HepG2 (cell line): ENCODE data around the gene ZNF821. TPM values are rescaled to one million over a fixed set of nuclear protein-coding genes. Genes with fewer than 3 reads are reported as not detected.

ENCODE experiments used
- CBX1 ChIP-seq: IDR thresholded peaks from one replicate; pipeline ENCODE4 v1.6.1; 2016; ENCODE audit warnings: antibody characterized with exemption, low read depth
- DPF2 ChIP-seq: sonication (generic); formaldehyde crosslinking; IDR thresholded peaks from 2 replicates; pipeline ENCODE4 v1.4.0; 2020; ENCODE audit warnings: mild to moderate bottlenecking, low read depth, missing genetic modification reagents, borderline replicate concordance
- FOXA1 ChIP-seq, 2 experiments: fragments of 450-650 bp in 1 of 2; sonication (generic) in 1 of 2; formaldehyde crosslinking in 1 of 2; IDR thresholded peaks; 2 replicates each; pipeline versions ENCODE4 v1.4.0 to v1.6.1; 2016 to 2020; ENCODE audit warnings: missing genetic modification reagents in 1 of 2
- HNF4G ChIP-seq, 2 experiments: sonication (generic) in 1 of 2; formaldehyde crosslinking in 1 of 2; IDR thresholded peaks; 2 replicates each; pipeline versions ENCODE4 v1.4.0 to v1.6.1; 2011 to 2020; ENCODE audit warnings: borderline replicate concordance in 2 of 2, low read depth in 2 of 2, mild to moderate bottlenecking in 2 of 2, low read length in 1 of 2, missing genetic modification reagents in 1 of 2, moderate library complexity in 1 of 2
- KDM6A ChIP-seq: IDR thresholded peaks from 2 replicates; pipeline ENCODE4 v1.6.1; 2016; ENCODE audit warnings: low read depth
- MBNL3 ChIP-seq: fragments of 250-450 bp; sonication (Bioruptor Pico); conservative IDR thresholded peaks from 2 replicates; pipeline ENCODE4 v1.8.0; 2022; ENCODE audit warnings: mild to moderate bottlenecking, inconsistent platforms
- MTA1 ChIP-seq: sonication (generic); formaldehyde crosslinking; IDR thresholded peaks from 2 replicates; pipeline ENCODE4 v1.4.0; 2020; ENCODE audit warnings: missing genetic modification reagents, mild to moderate bottlenecking, borderline replicate concordance
- MTA3 ChIP-seq: sonication (generic); formaldehyde crosslinking; IDR thresholded peaks from 2 replicates; pipeline ENCODE4 v1.4.0; 2020; ENCODE audit warnings: missing genetic modification reagents
- NFYB ChIP-seq: sonication (generic); formaldehyde crosslinking; IDR thresholded peaks from 2 replicates; pipeline ENCODE4 v1.4.0; 2020; ENCODE audit warnings: missing genetic modification reagents
- PAX8 ChIP-seq: sonication (generic); formaldehyde crosslinking; IDR thresholded peaks from 2 replicates; pipeline ENCODE4 v1.8.0; 2022; ENCODE audit warnings: mild to moderate bottlenecking, missing genetic modification reagents, borderline replicate concordance
- PCBP2 ChIP-seq: fragments of 200-400 bp; formaldehyde crosslinking; optimal IDR thresholded peaks from 2 replicates; pipeline ENCODE3; 2018; ENCODE audit warnings: low read length, low read depth; ENCODE audit not compliant: poor library complexity, severe bottlenecking
- STAT5B ChIP-seq: sonication (generic); formaldehyde crosslinking; IDR thresholded peaks from 2 replicates; pipeline ENCODE4 v1.4.0; 2020; ENCODE audit warnings: missing genetic modification reagents
- ZNF383 ChIP-seq: sonication (generic); formaldehyde crosslinking; IDR thresholded peaks from 2 replicates; pipeline ENCODE4 v1.4.0; 2020; ENCODE audit warnings: missing genetic modification reagents, mild to moderate bottlenecking, borderline replicate concordance
- ZNF546 ChIP-seq: sonication (generic); formaldehyde crosslinking; conservative IDR thresholded peaks from 2 replicates; pipeline ENCODE4 v1.8.1; 2023; ENCODE audit warnings: mild to moderate bottlenecking, missing genetic modification reagents
- polyA plus RNA-seq, 8 experiments: library from polyadenylated mRNA; depleted of rRNA in 3 of 8; stranded (reverse) in 7 of 8; unstranded in 1 of 8; fragments of >200 nt; fragmentation: Illumina TruSeq in 4 of 8; extraction: Trizol in 4 of 8; gene quantifications; 2 replicates each; pipeline versions ENCODE4 v1.2.1 to v1.2.3, GENCODE V29; 2011 to 2016; ENCODE audit warnings: low read depth in 4 of 8, missing spikeins in 1 of 8, mixed read lengths in 1 of 8; ENCODE audit not compliant: insufficient read depth in 1 of 8
- total RNA-seq, 5 experiments: library from RNA; depleted of rRNA; stranded (reverse); fragments of >200 nt; fragmentation: Illumina TruSeq; extraction: Trizol; gene quantifications; 2 replicates each; pipeline ENCODE4 v1.2.3, GENCODE V29; 2016; ENCODE audit warnings: low read depth in 1 of 5
- TF ChIP-seq, protein P1 (sequence below): IDR thresholded peaks from 2 replicates; pipeline ENCODE4 v1.4.0; 2020; ENCODE audit warnings: mild to moderate bottlenecking, missing genetic modification reagents
- TF ChIP-seq, protein P2 (sequence below): IDR thresholded peaks from 2 replicates; pipeline ENCODE4 v1.6.1; 2012; ENCODE audit warnings: low read length, improper control_type of control experiment
- TF ChIP-seq, protein P3 (sequence below): sonication (generic); formaldehyde crosslinking; IDR thresholded peaks from 2 replicates; pipeline ENCODE4 v1.9.0; 2022; ENCODE audit warnings: missing genetic modification reagents, mild to moderate bottlenecking, borderline replicate concordance
- TF ChIP-seq, protein P4 (sequence below): sonication (generic); formaldehyde crosslinking; IDR thresholded peaks from 2 replicates; pipeline ENCODE4 v1.8.0; 2022; ENCODE audit warnings: mild to moderate bottlenecking, missing genetic modification reagents, moderate library complexity

Gene ZNF821
- total and polyA plus RNA-seq, 2 of the 13 experiments (the other 11 are each of a cell fraction or from before 2014, with no cell fraction given) = 7.0 to 9.1 TPM

DNA sequence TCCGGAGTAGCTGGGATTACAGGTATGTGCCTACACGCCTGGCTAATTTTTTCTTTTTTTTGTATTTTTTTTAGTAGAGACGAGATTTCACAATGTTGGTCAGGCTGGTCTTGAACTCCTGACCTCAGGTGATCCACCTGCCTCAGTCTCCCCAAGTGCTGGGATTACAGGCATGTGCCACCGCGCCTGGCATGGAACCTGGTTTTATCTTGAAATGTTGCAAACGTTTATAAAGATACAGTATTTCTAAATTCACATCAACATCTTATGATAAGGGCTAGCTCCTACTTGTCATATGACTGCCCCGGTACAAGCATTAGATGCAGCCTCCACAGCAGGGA, 9.9 kb upstream of the ZNF821 start (continued):
- TF ChIP-seq MTA3 (CRISPR knock-in tag) (no peak), ZNF383 (CRISPR knock-in tag) (0 out of 2 replicates have a peak, but pooled peaks have one; percentile 1), PCBP2 (no peak), KDM6A (CRISPR knock-in tag) (no peak), FOXA1 (IDR thresholded peaks at IDR 0.05) (no peak), FOXA1 (CRISPR knock-in tag; IDR thresholded peaks at IDR 0.05) (no peak), PAX8 (0 out of 2 replicates have a peak, but pooled peaks have one; percentile 22), NFYB (0 out of 2 replicates have a peak, but pooled peaks have one; percentile 21), DPF2 (CRISPR knock-in tag) (0 out of 2 replicates have a peak, but pooled peaks have one; percentile 20), MTA1 (CRISPR knock-in tag) (no peak), CBX1 (no peak), HNF4G (IDR thresholded peaks at IDR 0.05; ENCODE audit: borderline replicate concordance, low read depth, low read length) (no peak), HNF4G (CRISPR knock-in tag; IDR thresholded peaks at IDR 0.05; ENCODE audit: borderline replicate concordance, low read depth) (no peak), ZNF546 (CRISPR knock-in tag) (no peak), MBNL3 (CRISPR knock-in tag) (no peak), STAT5B (CRISPR knock-in tag) (no peak)
- TF ChIP-seq, protein P1, sequence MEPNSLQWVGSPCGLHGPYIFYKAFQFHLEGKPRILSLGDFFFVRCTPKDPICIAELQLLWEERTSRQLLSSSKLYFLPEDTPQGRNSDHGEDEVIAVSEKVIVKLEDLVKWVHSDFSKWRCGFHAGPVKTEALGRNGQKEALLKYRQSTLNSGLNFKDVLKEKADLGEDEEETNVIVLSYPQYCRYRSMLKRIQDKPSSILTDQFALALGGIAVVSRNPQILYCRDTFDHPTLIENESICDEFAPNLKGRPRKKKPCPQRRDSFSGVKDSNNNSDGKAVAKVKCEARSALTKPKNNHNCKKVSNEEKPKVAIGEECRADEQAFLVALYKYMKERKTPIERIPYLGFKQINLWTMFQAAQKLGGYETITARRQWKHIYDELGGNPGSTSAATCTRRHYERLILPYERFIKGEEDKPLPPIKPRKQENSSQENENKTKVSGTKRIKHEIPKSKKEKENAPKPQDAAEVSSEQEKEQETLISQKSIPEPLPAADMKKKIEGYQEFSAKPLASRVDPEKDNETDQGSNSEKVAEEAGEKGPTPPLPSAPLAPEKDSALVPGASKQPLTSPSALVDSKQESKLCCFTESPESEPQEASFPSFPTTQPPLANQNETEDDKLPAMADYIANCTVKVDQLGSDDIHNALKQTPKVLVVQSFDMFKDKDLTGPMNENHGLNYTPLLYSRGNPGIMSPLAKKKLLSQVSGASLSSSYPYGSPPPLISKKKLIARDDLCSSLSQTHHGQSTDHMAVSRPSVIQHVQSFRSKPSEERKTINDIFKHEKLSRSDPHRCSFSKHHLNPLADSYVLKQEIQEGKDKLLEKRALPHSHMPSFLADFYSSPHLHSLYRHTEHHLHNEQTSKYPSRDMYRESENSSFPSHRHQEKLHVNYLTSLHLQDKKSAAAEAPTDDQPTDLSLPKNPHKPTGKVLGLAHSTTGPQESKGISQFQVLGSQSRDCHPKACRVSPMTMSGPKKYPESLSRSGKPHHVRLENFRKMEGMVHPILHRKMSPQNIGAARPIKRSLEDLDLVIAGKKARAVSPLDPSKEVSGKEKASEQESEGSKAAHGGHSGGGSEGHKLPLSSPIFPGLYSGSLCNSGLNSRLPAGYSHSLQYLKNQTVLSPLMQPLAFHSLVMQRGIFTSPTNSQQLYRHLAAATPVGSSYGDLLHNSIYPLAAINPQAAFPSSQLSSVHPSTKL (CRISPR knock-in tag) = no peak
- TF ChIP-seq, protein P2, sequence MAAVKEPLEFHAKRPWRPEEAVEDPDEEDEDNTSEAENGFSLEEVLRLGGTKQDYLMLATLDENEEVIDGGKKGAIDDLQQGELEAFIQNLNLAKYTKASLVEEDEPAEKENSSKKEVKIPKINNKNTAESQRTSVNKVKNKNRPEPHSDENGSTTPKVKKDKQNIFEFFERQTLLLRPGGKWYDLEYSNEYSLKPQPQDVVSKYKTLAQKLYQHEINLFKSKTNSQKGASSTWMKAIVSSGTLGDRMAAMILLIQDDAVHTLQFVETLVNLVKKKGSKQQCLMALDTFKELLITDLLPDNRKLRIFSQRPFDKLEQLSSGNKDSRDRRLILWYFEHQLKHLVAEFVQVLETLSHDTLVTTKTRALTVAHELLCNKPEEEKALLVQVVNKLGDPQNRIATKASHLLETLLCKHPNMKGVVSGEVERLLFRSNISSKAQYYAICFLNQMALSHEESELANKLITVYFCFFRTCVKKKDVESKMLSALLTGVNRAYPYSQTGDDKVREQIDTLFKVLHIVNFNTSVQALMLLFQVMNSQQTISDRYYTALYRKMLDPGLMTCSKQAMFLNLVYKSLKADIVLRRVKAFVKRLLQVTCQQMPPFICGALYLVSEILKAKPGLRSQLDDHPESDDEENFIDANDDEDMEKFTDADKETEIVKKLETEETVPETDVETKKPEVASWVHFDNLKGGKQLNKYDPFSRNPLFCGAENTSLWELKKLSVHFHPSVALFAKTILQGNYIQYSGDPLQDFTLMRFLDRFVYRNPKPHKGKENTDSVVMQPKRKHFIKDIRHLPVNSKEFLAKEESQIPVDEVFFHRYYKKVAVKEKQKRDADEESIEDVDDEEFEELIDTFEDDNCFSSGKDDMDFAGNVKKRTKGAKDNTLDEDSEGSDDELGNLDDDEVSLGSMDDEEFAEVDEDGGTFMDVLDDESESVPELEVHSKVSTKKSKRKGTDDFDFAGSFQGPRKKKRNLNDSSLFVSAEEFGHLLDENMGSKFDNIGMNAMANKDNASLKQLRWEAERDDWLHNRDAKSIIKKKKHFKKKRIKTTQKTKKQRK = no peak
- TF ChIP-seq, protein P3, sequence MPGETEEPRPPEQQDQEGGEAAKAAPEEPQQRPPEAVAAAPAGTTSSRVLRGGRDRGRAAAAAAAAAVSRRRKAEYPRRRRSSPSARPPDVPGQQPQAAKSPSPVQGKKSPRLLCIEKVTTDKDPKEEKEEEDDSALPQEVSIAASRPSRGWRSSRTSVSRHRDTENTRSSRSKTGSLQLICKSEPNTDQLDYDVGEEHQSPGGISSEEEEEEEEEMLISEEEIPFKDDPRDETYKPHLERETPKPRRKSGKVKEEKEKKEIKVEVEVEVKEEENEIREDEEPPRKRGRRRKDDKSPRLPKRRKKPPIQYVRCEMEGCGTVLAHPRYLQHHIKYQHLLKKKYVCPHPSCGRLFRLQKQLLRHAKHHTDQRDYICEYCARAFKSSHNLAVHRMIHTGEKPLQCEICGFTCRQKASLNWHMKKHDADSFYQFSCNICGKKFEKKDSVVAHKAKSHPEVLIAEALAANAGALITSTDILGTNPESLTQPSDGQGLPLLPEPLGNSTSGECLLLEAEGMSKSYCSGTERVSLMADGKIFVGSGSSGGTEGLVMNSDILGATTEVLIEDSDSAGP (CRISPR knock-in tag) = no peak
- TF ChIP-seq, protein P4, sequence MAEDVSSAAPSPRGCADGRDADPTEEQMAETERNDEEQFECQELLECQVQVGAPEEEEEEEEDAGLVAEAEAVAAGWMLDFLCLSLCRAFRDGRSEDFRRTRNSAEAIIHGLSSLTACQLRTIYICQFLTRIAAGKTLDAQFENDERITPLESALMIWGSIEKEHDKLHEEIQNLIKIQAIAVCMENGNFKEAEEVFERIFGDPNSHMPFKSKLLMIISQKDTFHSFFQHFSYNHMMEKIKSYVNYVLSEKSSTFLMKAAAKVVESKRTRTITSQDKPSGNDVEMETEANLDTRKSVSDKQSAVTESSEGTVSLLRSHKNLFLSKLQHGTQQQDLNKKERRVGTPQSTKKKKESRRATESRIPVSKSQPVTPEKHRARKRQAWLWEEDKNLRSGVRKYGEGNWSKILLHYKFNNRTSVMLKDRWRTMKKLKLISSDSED (CRISPR knock-in tag) = no peak
